ENCODE data around the gene KRTAP19-6.
"Not testable (repeated sequence)": the region's sequence is repeated elsewhere in the genome, so short reads cannot be mapped to it uniquely, and the experiment has no call there.

Gene KRTAP19-6, protein sequence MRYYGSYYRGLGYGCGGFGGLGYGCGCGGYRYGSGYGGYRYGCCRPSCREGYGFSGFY

GRCh38 chr21:30541764-30542163 is at the start of gene KRTAP19-6:
TSS of gene KRTAP19-6 (minus strand) at chr21:30541864. CDS start at chr21:30541833, 31 bp downstream.
- no peak for DNase-seq

DNA sequence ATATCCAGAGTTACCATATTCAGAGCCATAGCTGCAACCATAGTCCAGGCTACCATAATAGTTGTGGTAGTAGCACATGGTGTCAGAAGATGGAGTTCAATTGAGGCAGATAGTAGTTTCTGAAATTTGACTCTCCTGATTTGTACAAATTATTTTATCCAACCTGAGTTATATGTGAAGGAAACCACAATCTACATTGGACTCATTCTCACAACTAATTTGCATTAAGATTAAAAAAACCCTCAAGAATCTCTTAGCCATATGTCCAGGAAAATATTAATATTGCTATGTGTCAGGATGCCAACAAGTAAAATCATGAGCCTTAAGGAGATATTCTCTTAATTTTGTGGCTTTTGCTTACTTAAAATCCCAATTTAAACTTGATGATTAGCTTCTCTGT is 48.6 kb upstream of the KRTAP19-6 start, which contains the start of gene KRTAP22-2:
KRTAP22-2 (minus strand) TSS at position 101 of the 400 bp plus-strand sequence.
- no peak for DNase-seq

GRCh38 chr21:30582870-30583269 is 41.2 kb upstream of the KRTAP19-6 start:
- no peak for DNase-seq

DNA sequence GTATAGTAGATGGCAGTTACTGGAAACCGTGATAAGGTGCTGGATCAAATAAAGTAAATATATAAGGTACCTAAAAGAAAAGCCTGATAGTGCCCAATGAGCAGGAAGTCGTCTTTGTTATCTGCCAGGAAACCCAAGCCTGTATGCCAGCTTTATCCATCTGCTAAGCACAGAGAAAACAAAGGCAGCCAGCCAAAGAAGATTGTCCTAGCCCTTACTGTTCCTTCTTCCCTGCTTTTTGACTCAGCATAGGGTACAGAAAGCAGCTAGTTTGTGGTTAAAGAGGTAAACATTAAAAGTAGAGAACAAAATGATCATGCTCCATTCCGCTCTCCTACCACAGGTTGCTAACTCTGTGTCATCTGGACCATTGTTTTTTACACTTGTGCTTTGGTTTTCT is 38.5 kb upstream of the KRTAP19-6 start:
- no peak for DNase-seq

GRCh38 chr21:30579346-30579745 is 37.7 kb upstream of the KRTAP19-6 start:
- DNase-seq = no peak

DNA sequence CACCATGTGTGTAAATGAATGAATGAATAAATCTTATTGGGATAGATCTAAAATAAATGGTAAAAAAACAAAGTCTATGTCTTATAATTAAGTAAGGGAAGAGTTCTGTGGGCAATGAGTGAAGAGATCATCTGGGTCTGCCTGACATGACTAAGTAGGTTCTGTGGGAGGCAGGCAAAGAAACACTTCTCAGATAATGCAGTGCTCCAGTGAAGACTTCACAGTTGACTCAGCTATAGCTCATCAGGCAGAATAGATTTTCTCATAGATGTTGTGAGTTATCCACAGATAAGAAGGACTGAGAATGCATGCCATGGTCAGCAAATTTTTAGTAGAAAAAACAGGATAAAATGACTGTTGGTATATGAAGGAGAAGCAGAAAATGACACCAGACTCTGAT is 36.1 kb upstream of the KRTAP19-6 start:
- DNase-seq = no peak

DNA sequence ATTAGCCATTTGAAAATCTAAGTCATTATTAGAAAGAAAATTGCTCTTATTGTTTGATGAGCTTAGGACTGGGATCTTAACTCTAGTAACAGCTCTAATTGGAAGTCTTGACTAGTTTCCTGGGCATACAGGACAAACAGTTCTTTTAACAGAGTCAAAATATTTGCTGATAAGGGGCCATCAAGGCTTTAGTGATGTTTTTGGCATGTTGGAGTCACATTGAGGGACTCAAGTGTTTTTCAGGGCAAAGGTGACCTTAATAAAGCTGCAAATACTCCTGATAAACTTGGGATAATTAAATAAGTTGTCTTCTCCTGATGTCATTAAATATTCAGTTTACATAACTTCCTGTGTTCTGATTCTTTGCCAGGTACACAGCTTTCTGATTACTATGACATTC is 26.0 kb upstream of the KRTAP19-6 start:
- no peak for DNase-seq

GRCh38 chr21:30563630-30564029 is 22.0 kb upstream of the KRTAP19-6 start:
- DNase-seq = no peak

- DNase-seq = no peak
Measured at GRCh38 chr21:30563072-30563471, 21.4 kb upstream of the KRTAP19-6 start.

DNA sequence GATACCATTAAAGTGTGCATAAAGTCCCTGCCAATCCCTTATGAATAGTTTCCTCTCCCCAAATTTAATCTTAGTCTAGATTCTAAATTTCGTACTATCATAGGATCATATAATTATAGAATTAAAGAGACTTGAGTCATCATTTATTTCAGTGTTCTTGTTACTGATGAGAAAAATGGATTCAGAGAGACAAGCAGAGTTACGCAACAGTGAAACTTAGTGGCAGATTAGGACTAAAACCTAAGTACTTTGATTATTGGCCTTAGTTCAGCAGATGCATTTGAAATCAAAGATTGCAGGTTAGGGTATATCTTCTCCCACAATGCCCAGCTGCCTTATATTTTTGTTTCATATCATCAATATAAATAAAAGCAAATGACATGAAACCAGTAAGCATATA is 20.3 kb upstream of the KRTAP19-6 start:
- no peak for DNase-seq

DNA sequence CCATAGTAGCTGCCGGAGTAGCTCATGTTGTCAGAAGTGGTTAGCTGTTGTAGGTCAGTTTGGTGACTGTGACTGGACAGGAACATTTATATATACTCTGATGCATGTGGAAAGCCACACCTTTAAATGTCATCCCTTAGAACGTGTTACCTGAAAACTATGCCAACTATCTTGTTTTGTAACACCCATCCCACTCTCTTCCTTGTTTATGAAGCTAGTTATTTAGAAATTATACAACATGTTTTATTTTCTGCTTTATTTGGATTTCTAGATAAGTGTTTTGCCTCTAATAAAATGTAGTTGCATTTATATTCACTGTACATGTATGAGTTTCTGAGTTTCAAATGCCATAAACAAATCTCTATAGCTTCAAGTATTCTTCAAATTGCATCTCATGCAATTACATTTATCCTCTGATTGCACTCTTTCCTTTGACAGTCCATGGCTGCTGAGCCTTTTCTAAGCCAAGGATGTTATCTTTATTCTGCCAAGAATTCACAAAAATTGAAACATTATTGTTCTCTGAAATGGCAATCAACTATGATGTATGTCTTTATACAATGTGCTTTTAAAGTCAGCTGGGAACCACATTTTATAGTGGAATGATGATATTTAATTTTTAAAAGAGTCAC is 19.7 kb upstream of the KRTAP19-6 start, which contains the start of gene KRTAP19-7:
KRTAP19-7 (minus strand) TSS at position 51 of the 632 bp plus-strand sequence; CDS start at position 26, 25 bp downstream.
- no peak for DNase-seq

DNA sequence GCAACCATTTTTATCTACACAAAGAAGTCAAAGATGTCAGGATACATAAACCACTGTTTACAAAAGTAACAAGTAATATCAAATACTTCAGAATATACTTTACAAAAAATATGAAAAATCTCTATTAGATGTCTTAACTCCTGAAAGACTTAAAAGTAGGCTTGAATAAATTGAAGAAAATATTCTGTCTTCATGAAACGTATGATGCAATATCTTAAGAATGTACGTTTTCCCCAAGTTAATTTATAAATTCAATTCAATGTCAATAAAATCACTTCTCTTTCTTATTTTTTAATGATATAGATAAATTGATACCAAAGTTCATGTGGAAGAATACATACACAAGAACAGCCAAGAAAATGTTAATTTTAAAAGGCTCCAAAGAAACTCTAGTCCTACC is 13.4 kb upstream of the KRTAP19-6 start:
- DNase-seq = no peak

- DNase-seq = no peak
Measured at GRCh38 chr21:30552782-30553181, 11.1 kb upstream of the KRTAP19-6 start.

GRCh38 chr21:30518876-30519275 is 22.8 kb downstream of the KRTAP19-6 start:
- DNase-seq = no peak

DNA sequence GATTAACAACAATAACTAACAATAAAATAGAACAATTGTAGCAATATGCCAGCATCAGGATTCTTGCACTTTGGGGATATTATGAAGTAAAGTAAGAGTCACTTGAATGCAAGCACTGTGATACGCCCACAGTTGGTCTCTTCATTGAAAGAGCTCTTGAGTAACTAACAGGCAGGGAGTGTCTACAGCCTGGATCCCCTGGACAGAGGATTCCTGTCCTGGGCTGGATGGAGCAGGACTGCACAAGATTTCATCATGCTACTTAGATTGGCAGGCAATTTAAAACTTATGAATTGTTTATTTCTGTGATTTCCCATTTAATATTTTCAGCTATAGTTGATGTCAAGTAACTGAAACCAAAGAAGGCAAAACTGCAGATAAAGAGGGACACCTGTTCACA is 26.0 kb downstream of the KRTAP19-6 start:
- DNase-seq = no peak

DNA sequence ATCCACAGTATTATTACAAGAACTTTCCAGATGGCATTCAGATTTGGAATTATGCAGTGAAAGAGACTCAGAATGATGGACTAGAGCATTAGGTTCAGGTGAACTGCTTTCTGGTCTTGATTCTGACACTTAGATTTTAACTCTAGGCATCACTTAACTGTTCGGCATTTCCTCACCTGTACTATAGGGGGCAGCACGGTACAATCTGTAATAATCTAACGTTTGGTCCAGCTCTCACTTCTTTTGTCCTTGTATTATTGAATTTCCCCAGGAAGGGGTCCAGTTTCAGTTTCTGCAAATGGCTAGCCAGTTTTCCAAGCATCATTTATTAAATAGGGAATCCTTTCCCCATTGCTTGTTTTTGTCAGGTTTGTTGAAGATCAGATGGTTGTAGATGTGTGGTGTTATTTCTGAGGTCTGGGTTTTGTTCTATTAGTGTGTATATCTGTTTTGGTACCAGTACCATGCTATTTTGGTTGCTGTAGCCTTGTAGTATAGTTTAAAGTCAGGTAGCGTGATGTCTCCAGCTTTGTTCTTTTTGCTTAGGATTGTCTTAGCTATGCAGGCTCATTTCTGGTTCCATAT is 36.0 kb downstream of the KRTAP19-6 start:
- not testable (repeated sequence) for DNase-seq

DNA sequence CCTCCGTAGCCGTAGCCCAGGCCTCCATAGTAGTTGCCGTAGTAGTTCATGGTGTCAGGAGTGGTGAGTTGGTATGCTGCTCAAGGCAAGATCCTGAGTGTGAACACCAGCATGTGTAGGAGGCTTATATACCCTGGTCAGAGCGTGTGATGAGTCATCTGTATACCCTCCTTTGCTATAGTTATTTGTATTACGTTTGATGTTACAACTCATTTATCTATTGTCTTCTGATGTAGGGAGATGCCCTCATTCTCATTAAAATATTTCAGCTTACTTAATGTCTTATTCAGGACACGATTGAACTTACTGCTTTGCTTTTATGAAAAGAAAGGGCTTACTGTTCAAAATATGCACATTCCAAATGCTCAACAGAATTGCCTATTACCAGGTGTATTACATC is 39.6 kb downstream of the KRTAP19-6 start, which contains the start of gene KRTAP19-5:
KRTAP19-5 (minus strand) TSS at position 101 of the 400 bp plus-strand sequence; CDS start at position 50, 51 bp downstream.
- no peak for DNase-seq

GRCh38 chr21:30497065-30497464 is 44.6 kb downstream of the KRTAP19-6 start, which contains the start of gene KRTAP19-4:
TSS of gene KRTAP19-4 (minus strand) at chr21:30497165. CDS start at chr21:30497110, 55 bp downstream.
- no peak for DNase-seq

- DNase-seq = no peak
Measured at GRCh38 chr21:30491963-30492428, 49.7 kb downstream of the KRTAP19-6 start, which contains the start of gene KRTAP19-3. TSS of gene KRTAP19-3 (minus strand) at chr21:30492013. CDS start at chr21:30491957, 56 bp downstream.
